Muscle layer of colon (tissue), 2 donors: ENCODE measurements around the gene ZNF592.
"Not testable (repeated sequence)": the region's sequence is repeated elsewhere in the genome, so short reads cannot be mapped to it uniquely, and the experiment has no call there.

ENCODE experiments used
- H3K27ac ChIP-seq: one replicate; pipeline ENCODE4 v1.7.0; 2013; ENCODE audit warnings: low read depth, mild to moderate bottlenecking, low read length, moderate library complexity
- H3K27me3 ChIP-seq, 2 donors: one replicate each; pipeline ENCODE4 v1.7.0; 2013; ENCODE audit warnings: low read length in 2 of 2, mild to moderate bottlenecking in 2 of 2; ENCODE audit not compliant: insufficient read depth in 2 of 2, control insufficient read depth in 1 of 2
- H3K36me3 ChIP-seq: one replicate; pipeline ENCODE4 v1.7.0; 2013; ENCODE audit warnings: mild to moderate bottlenecking, low read length; ENCODE audit not compliant: insufficient read depth
- H3K4me1 ChIP-seq: one replicate; pipeline ENCODE4 v1.7.0; 2013; ENCODE audit warnings: mild to moderate bottlenecking, low read length; ENCODE audit not compliant: insufficient read depth
- H3K4me3 ChIP-seq, 2 donors: one replicate each; pipeline ENCODE4 v1.7.0; 2013; ENCODE audit warnings: low read length in 2 of 2, low read depth in 1 of 2, mild to moderate bottlenecking in 1 of 2, moderate library complexity in 1 of 2
- H3K9ac ChIP-seq: one replicate; pipeline ENCODE4 v1.7.0; 2013; ENCODE audit warnings: low read length
- H3K9me3 ChIP-seq: one replicate; pipeline ENCODE4 v1.7.0; 2013; ENCODE audit warnings: mild to moderate bottlenecking, low read length
- donor health status: abdominal sarcoma.
- donor health status: Adenocarcinoma of cecum.

The ZNF592 gene

DNA sequence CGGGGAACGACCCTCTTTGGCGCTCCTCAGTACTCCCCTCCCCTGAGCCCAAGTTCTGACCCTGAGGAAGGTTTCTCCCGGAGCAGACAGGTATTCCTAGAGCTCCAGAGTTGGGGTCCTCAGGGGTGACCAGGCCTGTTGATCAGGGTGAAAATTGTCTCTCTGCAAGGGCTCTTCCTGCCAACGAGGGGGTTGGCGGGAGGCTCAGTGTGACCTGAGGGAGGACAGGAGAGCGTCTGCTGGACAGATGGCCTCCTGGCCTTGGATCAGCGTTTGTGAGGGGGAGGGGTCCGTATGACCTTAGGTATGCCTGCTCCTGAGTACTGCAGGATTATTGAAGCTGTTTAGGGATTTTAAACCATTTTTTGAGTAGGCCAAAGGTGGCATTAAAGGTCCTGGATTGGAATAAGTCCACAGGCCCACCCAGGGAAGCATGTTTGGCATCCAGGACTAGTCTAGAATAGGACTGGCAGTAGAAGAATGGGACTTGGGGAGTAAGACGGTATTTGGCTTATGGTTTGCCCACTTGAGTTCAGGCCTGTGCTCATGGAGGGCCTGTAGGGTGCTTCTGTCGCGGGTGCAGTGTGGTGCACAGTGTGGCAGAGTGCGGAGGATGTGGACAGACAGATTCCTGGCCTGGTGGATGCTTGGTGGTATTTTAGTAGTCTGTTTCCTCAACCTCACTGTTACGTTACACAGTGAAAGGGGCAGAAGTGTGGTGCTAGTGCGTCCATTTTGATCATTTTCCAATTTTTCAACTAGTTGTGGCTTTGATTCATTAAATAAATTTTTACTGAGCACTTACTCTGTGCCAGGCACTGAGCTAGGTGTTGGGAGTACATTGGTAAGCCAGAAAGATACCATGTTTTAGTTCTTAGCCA, 959 bp downstream of the ZNF592 start:
- Histone ChIP-seq H3K36me3 (no peaks in the 10 kb centered on the region), H3K9me3 (no peaks in the 10 kb centered on the region), H3K4me3 (peak overlapping the region; percentile 33 to 81), H3K27ac (peak overlapping the region; percentile 66), H3K27me3 (no peaks in the 10 kb centered on the region), H3K4me1 (peaks cover 39% of the 10 kb centered on the region), H3K9ac (peak overlapping the region; percentile 78)

DNA sequence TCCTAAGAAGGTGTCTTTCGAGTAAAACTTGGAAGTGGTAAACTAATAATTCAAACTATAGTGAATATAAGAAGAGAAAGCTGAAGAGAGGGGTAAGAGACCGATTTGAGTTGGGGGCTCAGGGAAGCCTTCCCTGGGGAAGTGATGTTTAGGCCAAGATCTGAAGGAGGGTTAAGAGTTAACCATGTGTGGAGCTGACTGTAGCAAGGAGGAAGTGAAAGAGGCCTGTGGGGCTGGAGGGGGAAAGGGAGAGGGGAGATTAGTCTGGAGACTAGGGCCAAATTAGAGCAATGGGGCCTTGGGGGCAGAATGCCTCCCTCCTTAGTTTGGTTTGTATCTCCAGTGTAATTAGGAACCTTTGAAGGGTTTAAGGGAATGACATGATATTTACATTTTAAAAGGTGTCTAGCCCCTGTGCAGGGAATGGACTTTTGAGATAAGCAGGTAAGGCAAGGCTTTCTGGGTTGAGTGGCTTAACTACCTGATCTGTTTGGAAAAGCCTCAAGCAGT, 2.2 kb downstream of the ZNF592 start:
- Histone ChIP-seq H3K36me3 (no peaks in the 10 kb centered on the region), H3K9me3 (no peaks in the 10 kb centered on the region), H3K27ac (no peak overlapping the region), H3K9ac (no peak overlapping the region), H3K4me3 (no peak overlapping the region), H3K4me1 (peaks cover 43% of the 10 kb centered on the region), H3K27me3 (no peaks in the 10 kb centered on the region)

DNA sequence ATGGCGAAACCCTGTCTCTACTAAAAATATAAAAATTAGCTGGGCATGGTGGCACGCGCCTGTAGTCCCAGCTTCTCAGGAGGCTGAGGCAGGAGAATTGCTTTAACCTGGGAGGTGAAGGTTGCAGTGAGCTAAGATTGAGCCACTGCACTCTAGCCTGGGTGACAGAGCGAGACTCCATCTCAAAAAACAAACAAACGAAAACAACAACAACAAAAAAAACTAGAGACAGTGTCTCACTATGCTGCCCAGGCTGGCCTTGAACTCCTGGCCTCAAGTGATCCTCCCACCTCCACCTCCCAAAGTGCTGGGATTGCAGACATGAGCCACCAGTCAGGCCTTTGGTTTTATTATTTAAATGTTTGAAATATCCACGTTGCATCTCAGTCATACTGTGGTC, 3.3 kb downstream of the ZNF592 start:
- peaks cover 45% of the 10 kb centered on the region for H3K4me1 ChIP-seq
- not testable (repeated sequence) for H3K4me3 ChIP-seq, H3K9ac ChIP-seq, H3K27ac ChIP-seq, H3K36me3 ChIP-seq, H3K9me3 ChIP-seq, H3K27me3 ChIP-seq

DNA sequence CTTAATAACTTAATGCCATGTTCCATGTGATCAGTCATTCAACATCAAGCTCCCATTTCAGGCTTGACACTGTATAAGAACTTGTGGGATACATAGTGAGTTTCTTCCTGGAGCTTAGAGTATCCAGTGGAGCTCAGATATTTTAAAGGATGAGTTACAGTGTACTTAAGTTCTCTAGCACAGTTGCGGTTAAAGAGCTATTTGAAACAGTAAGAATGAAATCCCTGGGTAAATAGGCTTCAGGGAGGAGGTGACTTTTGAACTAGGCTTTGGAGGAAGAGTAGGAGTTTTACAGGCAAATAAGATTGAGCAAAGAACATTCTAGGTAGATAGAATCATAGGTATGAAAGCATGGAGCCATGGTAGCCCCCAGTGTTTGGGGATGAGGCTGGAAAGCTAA, 3.8 kb downstream of the ZNF592 start:
- H3K4me1 ChIP-seq: peaks cover 40% of the 10 kb centered on the region
- H3K27me3 ChIP-seq: no peaks in the 10 kb centered on the region
- no peak overlapping the region for H3K4me3 ChIP-seq
- H3K36me3 ChIP-seq: no peaks in the 10 kb centered on the region
- no peak overlapping the region for H3K27ac ChIP-seq
- no peak overlapping the region for H3K9ac ChIP-seq
- no peaks in the 10 kb centered on the region for H3K9me3 ChIP-seq

DNA sequence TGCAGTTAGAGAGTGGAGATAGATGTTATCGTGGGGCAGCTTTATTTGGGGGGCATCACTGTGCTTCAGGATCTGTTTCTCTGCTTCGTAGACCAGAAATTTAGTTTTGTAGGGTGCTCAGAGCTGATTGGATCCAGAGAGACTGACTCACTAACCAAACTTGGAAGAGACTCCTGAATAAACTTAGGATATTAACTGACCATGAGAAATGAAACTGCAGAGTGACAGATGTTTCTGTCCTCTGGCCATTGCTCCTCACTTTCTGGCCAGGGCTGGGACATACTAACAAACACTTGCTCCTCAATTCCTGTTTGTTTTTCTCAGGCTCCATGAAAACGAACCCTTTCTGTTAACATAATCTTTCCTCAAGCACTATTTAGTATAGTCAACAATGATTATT, 4.3 kb downstream of the ZNF592 start:
- H3K4me3 ChIP-seq: no peak overlapping the region
- peaks cover 37% of the 10 kb centered on the region for H3K4me1 ChIP-seq
- H3K36me3 ChIP-seq: no peaks in the 10 kb centered on the region
- no peak overlapping the region for H3K27ac ChIP-seq
- no peaks in the 10 kb centered on the region for H3K27me3 ChIP-seq
- H3K9me3 ChIP-seq: no peaks in the 10 kb centered on the region
- H3K9ac ChIP-seq: no peak overlapping the region

DNA sequence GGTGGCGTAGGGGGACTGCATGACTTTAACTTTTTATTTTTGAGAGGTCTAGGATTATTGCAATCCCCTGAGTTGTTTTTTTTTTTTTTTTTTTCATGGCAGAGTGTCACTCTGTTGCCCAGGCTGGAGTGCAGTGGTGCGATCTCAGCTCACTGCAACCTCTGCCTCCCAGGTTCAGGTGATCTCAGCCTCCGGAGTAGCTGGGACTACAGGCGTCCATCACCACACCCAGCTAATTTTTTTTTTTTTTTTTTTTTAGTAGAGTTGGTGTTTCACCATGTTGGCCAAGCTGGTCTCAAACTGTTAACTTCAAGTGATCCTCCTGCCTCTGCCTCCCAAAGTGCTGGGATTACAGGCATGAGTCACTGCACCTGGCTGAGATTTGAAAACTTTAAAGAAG, 6.5 kb downstream of the ZNF592 start:
- not testable (repeated sequence) for H3K9me3 ChIP-seq, H3K36me3 ChIP-seq, H3K27me3 ChIP-seq, H3K9ac ChIP-seq, H3K27ac ChIP-seq, H3K4me3 ChIP-seq
- peaks cover 44% of the 10 kb centered on the region for H3K4me1 ChIP-seq

DNA sequence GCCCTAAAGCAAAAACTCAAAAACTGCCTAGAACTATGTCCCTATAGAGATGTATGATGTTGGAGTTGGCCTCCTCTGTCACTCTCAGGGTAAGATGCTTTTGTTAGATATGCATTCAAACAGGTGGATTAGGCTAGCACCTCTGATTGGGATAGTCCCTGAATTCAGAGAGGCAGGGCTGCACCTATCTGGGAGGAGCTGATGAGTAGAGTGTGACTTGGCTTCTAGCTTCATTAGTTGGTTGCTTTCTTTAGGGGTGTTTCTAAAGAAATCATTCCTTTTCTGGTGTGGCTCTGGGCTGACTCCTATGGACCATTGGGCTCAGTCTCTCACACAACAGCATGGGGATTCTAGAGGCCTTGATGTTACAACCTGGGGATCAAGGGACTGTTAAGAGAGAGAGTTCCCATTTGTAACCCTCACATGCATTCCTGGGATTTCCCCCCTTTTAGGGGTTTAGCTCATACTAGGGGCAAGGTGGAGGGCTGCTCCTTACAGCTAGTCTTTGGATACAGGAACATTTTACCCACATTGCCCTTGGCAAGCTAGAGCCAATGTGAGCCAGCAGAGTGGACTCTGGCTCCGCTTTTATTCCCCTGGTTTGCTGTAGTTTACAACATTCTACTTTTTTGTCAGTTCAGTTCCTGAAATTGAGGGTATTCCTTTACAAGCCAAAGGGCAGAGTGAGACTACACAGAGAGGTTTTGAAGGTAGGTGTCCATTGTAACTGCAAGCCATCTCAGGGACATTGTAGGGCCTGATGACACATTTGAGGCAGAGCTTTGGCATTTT, 7.5 kb downstream of the ZNF592 start:
- no peak overlapping the region for H3K9ac ChIP-seq

DNA sequence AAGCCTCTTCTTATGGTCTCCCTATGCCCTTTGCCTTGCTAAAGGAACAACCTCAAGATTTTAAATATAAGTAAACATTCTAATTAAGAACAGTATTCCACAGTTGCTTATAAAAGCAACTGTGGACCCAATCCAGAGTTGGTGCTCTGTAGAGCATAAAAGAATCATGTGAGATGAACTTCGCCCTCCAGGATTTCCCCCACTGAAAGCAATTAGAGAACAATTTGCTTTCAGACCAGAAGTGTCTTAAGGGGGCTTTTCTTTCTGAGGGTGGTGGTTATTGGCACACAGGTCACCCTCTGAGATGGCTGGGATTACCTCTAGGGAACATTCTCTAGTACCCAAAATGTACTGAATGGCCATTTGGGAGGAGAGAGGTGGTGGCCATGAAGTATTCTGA, 10.6 kb downstream of the ZNF592 start:
- Histone ChIP-seq H3K4me1 (peaks cover 47% of the 10 kb centered on the region), H3K4me3 (no peak overlapping the region), H3K36me3 (no peaks in the 10 kb centered on the region), H3K27me3 (no peaks in the 10 kb centered on the region), H3K9me3 (no peaks in the 10 kb centered on the region), H3K27ac (no peak overlapping the region), H3K9ac (no peak overlapping the region)

More for the DNA sequence above, 7.5 kb downstream of the ZNF592 start:
- H3K36me3 ChIP-seq: no peaks in the 10 kb centered on the region
- H3K27ac ChIP-seq: no peak overlapping the region
- H3K27me3 ChIP-seq: no peaks in the 10 kb centered on the region
- H3K9me3 ChIP-seq: no peaks in the 10 kb centered on the region
- no peak overlapping the region for H3K4me3 ChIP-seq
- H3K4me1 ChIP-seq: peaks cover 44% of the 10 kb centered on the region

DNA sequence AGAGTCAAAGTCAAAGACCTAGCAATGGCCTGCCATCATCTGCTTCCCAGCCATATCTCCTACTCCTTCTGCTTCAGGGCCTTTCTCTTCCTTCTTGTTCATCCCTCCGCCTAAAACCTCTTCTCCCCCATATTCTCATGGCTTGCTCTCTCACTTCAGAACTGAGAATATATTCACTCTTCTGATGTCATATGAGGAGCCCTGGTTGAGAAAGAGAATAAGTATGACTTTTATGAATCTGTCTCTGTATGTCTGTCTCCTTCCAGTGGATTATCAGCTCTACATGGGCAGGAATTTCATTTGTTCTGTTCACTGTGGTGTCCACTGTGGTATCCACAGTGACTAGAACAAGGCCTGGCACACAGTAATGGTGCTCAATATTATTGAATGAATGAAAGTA, 11.8 kb downstream of the ZNF592 start:
- Histone ChIP-seq H3K4me1 (peaks cover 51% of the 10 kb centered on the region), H3K9me3 (no peaks in the 10 kb centered on the region), H3K9ac (no peak overlapping the region), H3K27ac (no peak overlapping the region), H3K4me3 (no peak overlapping the region), H3K36me3 (no peaks in the 10 kb centered on the region), H3K27me3 (no peaks in the 10 kb centered on the region)

DNA sequence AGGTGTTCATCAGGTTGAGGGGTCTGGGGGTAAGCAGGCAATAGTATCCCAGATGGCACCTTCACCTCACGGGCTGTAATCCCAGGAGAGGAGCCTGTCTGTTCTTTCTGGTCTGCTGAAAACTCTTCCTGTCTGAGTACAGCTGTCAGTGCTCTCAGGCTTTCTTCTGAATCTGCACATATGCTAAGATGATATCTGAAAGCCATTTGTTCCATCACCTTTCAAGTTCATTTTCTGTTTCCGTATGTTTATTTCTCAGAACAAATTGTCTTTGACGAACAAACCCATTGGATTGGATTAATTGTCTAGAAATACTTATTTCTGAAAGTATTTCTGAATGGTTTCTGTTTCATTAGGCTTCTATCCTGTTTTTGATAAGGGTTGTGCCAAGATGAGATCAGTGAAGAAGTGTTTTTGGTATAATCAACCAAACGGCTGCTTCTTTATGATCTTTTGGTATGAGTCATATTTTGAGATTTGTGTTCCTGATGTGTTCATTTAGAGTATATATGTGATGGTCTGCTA, 13.3 kb downstream of the ZNF592 start:
- H3K9me3 ChIP-seq: no peaks in the 10 kb centered on the region
- H3K9ac ChIP-seq: no peak overlapping the region
- H3K4me1 ChIP-seq: peaks cover 44% of the 10 kb centered on the region
- no peak overlapping the region for H3K27ac ChIP-seq
- H3K4me3 ChIP-seq: no peak overlapping the region
- peaks cover 10% of the 10 kb centered on the region for H3K36me3 ChIP-seq
- H3K27me3 ChIP-seq: no peaks in the 10 kb centered on the region

DNA sequence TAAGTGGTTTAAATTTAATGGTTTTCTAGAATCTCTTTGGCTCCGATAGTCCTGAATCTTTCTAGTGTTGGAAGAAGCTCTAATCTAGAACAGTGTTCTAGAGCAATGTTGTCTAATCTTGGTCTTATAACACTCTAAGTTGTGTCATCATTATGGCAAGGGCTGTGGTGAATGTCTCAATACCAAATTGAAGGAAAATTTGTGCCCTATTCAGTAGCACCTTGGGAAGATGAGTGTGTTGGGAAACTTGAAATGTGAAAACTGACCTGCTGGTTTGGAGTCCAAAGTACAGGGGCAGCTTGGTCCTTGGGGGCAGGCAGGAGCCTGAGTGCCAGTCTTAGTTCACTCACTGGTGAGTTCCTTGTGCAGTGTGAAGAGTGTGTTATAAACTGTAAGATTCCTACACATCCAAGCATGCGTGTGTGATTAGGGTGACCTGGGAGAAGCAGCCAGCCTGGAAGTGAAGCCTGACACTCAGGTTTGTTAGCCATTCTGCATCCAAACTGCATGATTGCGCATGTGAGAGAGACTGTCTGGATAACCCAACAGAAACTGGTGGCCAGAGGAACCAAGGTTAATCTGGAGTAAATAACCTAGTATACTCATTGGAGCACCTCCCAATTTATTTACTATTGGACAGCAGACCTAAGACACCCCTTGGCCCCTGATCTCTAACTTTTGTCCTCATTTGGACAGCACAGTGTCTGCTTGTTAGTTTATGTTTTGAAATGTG, 14.6 kb downstream of the ZNF592 start:
- H3K4me1 ChIP-seq: peaks cover 44% of the 10 kb centered on the region
- peaks cover 13% of the 10 kb centered on the region for H3K36me3 ChIP-seq
- no peaks in the 10 kb centered on the region for H3K9me3 ChIP-seq
- no peak overlapping the region for H3K9ac ChIP-seq
- H3K27ac ChIP-seq: no peak overlapping the region
- no peak overlapping the region for H3K4me3 ChIP-seq
- no peaks in the 10 kb centered on the region for H3K27me3 ChIP-seq
